ENCODE results near the gene AREL1. TPM values are rescaled to one million over a fixed set of nuclear protein-coding genes. Genes with fewer than 3 reads are reported as not detected.

Gene AREL1
- total RNA-seq, 1 experiment from 2014 or later, result 34.2 TPM

- Histone ChIP-seq H3K14ac (ENCODE audit: insufficient read depth, low read length) (no peak overlapping the region), H2AFZ (ENCODE audit: low read length) (no peak overlapping the region), H2BK15ac (ENCODE audit: low read depth, low read length) (no peak overlapping the region), H4K20me1 (ENCODE audit: control insufficient read depth, insufficient read depth, insufficient read length) (no peaks in the 10 kb centered on the region), H4K5ac (ENCODE audit: insufficient read length, low read depth, low read length) (no peak overlapping the region), H3K18ac (ENCODE audit: insufficient read length, low read depth, low read length) (no peak overlapping the region), H3K23me2 (ENCODE audit: insufficient read length, low read depth, low read length, poor library complexity, severe bottlenecking) (no peaks in the 10 kb centered on the region), H3T11ph (ENCODE audit: low read length) (no peak overlapping the region), H3K27ac (ENCODE audit: insufficient read length, low read depth, low read length) (no peak overlapping the region), H2BK120ac (ENCODE audit: low read depth, low read length, poor library complexity, severe bottlenecking) (no peak overlapping the region), H3K4me1 (ENCODE audit: insufficient read depth, low read length) (no peaks in the 10 kb centered on the region), H3K9ac (ENCODE audit: extremely low read depth, insufficient read length, low read length) (no peak overlapping the region), H3K4me2 (ENCODE audit: insufficient read depth, insufficient read length, low read length) (no peak overlapping the region), H4K8ac (replicated peaks; ENCODE audit: insufficient read length, low read depth, low read length) (no peak overlapping the region), H3K9me3 (ENCODE audit: control insufficient read depth, low read depth, low read length) (no peaks in the 10 kb centered on the region), H2AK5ac (ENCODE audit: insufficient read length, low read length) (no peak overlapping the region), H3K23ac (ENCODE audit: insufficient read length, low read depth, low read length) (no peak overlapping the region), H3K4ac (ENCODE audit: low read depth, low read length) (no peak overlapping the region), H2BK5ac (ENCODE audit: insufficient read length, low read length) (no peak overlapping the region), H3K27me3 (ENCODE audit: insufficient read depth, low read length) (no peaks in the 10 kb centered on the region), H3K79me2 (ENCODE audit: insufficient read depth, low read length) (no peaks in the 10 kb centered on the region), H3K56ac (ENCODE audit: insufficient read length, low read depth, low read length) (no peak overlapping the region), H3K79me1 (ENCODE audit: insufficient read depth, low read depth, low read length, poor library complexity, severe bottlenecking) (no peaks in the 10 kb centered on the region), H2BK12ac (ENCODE audit: insufficient read length, low read depth, low read length) (no peak overlapping the region), H4K91ac (ENCODE audit: insufficient read length, low read depth, low read length) (no peak overlapping the region), H2BK20ac (ENCODE audit: low read depth, low read length, poor library complexity, severe bottlenecking) (no peak overlapping the region)
- Mint-ChIP-seq H3K4me1 (no peaks in the 10 kb centered on the region), H3K27me3 (ENCODE audit: low read depth) (no peaks in the 10 kb centered on the region), H3K36me3 (ENCODE audit: insufficient read depth in 1 of 3, low read depth in 3 of 3) (peaks cover 6 to 56% (median 48%) of the 10 kb centered on the region in 3 experiments; a peak in 6 of 7 replicates), H3K27ac (no peak overlapping the region), H3K9me3 (no peaks in the 10 kb centered on the region), H3K4me3 (no peak overlapping the region)
- TF ChIP-seq CTCF (conservative IDR thresholded peaks at IDR 0.05), result no peak
- WGBS (ENCODE audit: extremely low coverage, insufficient read length, low lambda C conversion rate), result no CpG with 5 or more reads among the region's 7 CpGs
- no peak for DNase-seq
These were observed 51.0 kb downstream of the AREL1 start for GRCh38 chr14:74661726-74662450.
